ENCODE measurements around the gene UBTF.
A peak's percentile ranks its signal among the peaks of the same experiment; 100 is the strongest.

UBTF gene

DNA sequence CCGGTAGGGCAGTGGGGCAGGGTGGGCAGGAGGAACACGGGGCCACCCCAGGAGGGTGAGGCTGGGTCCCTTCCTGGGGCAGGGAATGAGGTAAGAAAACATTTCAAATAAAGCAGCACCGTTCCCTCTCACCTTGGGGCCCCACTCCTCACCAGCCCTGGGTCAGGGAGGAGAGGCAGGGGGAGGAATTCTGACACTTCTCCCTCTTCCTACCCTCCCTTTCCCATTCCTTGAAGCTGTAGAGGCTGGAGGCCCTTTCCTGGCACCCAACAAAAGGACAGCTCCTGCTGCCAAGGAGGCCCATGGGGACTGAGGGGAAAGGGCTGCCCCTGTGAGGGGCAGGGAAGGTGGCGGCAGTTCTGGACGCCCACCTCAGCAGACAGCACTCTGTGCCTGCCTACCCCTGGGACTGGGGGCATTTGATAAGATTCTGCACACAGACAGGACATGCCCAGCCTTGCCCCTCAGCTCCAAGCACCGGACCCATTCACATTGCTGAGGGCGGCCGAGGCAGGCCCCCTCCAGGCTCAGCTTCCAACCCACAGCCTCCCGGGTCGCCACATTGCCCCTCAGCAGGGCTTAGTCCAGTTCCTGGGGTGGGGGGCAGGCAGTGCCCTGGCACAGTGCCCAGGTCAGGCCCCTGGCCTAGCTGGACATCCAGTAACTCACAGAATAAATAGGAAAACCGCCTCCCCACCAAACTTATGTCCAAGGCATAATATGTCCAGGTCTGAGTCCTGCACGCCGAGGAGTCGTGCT lies 26.0 kb downstream of the UBTF start:
- DNase-seq: no peak

DNA sequence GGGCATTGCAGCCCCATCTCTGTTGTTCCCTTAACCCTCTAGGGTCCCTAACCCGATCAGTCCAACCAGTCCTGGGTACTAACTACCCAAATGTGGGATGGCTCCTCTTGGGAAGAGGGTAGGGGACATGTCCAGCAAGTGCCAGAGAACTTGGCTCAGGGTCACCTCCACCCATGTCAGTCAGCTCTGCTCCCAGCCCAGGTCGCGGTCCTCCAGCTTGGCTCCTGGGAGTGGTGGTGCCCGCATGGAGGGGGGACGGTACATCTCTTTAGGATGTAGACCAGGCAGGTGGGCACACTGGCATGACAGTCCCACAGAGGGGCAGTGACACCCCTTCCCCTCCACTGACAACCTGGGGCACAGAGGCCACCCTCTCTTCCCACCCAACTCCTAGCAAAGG lies 26.7 kb downstream of the UBTF start:
- no peak for DNase-seq

DNA sequence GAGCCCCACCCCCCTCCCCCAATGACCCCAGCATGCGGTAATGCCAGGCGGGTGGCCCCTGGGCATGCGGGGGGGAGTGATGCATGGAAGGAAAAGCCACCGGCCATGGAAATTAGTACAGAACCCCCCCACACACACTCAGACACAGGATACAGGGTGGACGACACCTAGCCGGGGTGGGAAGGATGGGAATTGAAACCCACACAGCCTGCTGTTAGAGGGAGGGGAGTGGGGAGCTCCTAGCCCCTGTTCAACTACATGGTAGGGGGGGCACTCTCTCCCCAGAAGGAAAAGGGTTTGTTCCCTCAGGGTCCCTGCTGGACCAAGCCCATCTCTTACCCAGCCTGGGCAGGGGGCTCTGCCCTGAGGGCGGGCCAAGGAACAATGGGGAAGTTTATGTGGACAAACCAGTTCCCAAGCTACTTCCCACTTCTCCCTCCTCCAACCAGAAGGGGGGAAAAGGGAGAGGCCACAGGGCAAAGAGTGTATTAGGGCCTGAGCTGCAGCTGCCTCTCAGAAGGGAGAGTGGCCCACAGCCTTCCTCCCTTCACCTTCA lies 27.5 kb downstream of the UBTF start:
- no peak for DNase-seq

DNA sequence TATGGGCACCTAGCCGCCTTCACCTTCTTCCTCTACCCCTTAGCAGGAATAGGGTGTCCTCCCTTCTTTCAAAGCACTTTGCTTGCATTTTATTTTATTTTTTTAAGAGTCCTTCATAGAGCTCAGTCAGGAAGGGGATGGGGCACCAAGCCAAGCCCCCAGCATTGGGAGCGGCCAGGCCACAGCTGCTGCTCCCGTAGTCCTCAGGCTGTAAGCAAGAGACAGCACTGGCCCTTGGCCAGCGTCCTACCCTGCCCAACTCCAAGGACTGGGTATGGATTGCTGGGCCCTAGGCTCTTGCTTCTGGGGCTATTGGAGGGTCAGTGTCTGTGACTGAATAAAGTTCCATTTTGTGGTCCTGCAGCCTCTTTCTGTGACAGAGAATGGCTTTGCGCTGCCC lies 28.1 kb downstream of the UBTF start:
- no peak for DNase-seq

DNA sequence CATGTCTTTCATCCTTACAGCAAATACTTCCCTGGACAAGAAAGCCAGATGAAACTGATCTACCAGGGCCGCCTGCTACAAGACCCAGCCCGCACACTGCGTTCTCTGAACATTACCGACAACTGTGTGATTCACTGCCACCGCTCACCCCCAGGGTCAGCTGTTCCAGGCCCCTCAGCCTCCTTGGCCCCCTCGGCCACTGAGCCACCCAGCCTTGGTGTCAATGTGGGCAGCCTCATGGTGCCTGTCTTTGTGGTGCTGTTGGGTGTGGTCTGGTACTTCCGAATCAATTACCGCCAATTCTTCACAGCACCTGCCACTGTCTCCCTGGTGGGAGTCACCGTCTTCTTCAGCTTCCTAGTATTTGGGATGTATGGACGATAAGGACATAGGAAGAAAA lies 29.0 kb downstream of the UBTF start:
- no peak for DNase-seq

DNA sequence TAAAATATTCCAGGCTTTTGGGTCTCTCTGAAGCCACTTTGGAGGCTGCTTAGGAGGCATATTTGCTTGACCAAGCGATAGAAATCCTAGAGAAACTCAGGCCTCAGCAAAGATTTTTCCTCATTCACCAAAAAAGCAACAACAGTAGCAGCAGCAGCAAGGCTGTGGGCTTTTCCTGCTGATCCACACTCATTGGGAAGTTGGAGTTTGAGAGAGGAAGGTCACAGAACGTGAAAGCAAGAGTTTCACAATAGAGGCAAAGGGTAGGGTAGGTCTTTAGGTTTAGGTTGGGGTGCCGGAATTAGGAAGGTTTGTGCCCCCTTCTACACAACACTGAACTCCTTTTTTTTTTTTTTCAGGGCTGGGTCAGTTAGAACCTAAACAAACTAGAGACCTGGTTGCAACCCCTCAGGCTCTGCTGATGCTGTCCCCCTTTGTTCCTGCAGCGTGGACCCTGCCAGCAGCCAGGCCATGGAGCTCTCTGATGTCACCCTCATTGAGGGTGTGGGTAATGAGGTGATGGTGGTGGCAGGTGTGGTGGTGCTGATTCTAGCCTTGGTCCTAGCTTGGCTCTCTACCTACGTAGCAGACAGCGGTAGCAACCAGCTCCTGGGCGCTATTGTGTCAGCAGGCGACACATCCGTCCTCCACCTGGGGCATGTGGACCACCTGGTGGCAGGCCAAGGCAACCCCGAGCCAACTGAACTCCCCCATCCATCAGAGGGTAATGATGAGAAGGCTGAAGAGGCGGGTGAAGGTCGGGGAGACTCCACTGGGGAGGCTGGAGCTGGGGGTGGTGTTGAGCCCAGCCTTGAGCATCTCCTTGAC lies 30.7 kb downstream of the UBTF start:
- no peak for DNase-seq

DNA sequence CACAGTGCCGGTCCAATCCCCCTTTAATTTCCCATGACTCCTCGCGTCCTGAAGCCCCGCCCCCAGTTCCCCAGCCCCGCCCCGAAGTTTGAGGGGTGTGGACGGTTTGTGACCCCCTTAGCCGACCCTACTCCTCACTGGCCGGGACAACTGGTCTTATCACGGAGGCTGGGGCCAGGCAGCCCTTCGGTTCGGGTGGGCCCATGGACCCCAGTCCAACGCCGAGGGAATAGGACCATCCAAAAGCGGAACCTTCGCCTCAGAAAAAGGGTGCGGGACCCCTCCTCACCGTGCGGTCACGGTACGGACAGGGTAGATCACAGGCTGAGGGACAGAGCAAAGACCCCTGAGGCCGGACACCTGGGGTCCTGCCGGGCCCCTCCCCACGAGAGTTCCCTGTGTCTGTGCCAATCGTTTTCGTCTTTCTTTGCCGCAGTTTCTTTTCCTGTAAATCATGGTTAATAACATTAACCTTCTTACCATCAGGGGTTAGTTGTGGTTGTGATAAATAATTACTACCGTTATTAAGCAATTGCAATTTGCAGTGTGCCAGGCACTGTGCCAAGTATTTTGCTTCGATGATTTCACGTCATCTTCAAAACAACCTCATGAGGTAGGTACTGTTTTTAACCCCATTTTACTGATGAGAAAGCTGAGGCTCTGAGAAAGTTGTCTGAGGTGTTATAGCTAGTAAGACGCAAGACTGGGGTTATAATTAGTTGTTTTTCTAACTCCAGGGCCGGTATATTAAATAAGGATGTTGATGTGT lies 32.2 kb downstream of the UBTF start:
- no peak for DNase-seq

DNA sequence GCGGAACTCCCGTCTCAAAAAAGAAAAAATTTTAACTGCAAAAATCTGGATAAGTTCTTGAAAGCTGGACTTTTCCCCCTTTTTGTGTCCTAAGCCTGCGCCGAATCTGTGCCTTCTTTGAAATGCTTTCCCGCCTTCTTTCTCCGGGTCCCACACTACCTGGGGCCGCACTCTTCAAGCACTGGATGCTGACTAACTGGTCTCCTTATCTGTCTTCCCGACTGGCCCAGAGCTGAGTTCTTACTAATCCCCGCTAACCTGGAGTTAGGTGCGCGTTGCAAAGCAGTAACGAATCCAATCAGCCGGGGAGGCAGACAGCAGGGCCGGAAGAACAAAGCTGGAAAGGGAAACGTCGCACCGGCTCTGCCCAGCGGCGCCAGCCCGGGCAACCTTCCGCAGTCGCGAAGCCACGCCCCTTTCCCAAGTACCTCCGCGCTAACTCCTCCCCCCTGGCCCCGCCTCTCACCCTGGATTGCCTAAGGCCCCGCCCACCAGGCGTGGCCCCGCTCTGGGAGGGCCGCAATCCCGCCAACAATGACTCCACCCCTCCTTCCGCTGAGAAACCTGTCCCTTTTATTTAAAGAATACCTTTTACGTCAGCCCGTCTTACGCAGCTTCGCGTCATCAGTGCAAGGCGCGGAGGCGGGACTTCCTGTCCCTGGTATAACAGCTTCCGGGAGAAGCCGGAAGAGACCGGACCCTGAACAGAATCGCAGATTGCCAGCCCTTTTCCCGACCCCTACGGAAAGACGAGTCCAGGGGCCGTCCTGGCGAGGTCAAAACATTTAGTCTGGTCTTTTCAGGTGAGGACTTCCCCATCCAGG lies 33.0 kb downstream of the UBTF start, which contains the start of gene TMUB2:
TSS of gene TMUB2 (plus strand) at position 666 of the 824 bp plus-strand sequence. CDS start 737 bp downstream, outside the sequence.
- peak; percentile 98 for DNase-seq

DNA sequence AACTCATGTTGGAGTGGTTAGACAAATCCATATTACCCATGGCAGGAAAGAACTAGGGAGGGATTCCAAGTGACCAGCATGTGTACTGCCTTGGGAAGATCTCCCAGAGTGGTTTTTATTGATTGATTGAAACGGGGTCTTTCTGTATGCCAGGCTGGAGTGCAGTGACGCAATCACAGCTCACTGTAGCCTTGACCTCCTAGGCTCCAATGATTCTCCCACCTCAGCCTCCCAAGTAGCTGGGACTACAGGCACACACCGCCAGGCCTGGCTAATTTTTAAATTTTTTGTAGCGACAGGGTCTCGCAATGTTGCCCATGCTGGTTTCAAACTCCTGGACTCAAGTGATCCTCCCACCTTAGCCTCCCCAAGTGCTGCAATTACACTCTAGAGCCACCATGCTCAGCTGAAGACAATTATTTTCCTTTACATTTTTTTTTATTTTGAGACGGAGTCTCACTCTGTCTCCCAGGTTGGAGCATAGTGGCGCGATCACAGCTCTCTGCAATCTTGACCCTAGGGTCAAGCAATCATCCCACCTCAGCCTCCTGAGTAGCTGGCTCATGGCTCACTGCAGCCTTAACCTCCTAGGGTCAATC lies 35.2 kb downstream of the UBTF start:
- DNase-seq: no peak

DNA sequence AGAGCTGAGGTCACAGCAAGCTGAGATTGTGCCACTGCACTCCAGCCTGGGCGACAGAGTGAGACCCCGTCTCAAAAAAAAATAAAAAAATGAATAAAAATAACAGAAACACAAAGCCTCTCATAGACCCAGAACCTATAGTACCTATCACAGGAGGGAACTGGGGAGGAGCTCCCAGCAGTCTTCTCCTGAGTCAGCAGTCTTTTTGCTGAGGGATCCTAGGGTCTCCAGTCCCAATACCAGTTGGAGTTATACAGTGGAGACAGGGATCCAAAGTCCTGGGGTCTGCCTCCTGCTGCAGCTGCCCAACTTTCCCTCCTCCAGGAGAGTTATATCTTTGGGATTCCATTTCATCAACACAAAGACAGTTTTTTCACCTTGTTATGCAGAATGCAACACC lies 36.5 kb downstream of the UBTF start:
- DNase-seq: no peak

DNA sequence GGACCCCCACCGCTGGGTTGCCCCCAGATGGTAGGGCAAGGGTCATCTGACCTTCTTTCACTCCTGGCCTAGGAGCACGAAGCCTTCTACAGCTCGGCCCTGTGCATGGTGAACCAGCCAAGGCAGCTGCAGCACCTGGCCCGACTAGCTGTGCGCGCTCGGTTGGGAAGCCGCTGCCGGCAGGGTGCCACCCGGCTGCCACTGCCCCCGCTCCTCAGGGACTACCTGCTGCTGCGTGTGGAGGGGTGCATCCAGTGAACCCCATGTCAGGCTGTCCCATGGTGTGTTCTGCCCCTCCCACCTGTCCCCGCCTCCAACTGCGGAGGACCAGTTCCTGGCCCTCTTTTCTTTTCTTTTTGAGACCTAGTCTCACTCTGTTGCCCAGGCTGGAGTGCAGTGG lies 41.3 kb downstream of the UBTF start:
- DNase-seq: no peak

DNA sequence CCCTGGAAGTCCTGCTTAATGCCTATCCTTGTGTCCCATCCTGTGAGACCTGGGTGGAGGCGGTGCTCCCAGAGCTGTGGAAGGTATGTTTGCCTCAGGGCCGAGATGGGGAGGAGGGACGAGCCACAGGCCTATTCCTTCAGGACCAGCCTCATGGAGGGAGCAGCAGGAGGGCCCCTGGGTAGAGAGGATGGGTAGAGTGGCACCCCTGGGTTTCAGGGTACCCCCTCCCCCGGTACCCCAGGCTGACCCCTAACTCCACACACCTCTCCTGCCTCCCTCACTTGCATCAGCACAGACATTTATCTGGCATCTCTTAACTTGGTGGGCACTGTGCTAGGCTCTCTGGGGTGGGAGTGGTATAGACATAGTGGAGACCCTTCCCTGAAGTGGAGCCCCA lies 41.8 kb downstream of the UBTF start:
- DNase-seq: no peak

DNA sequence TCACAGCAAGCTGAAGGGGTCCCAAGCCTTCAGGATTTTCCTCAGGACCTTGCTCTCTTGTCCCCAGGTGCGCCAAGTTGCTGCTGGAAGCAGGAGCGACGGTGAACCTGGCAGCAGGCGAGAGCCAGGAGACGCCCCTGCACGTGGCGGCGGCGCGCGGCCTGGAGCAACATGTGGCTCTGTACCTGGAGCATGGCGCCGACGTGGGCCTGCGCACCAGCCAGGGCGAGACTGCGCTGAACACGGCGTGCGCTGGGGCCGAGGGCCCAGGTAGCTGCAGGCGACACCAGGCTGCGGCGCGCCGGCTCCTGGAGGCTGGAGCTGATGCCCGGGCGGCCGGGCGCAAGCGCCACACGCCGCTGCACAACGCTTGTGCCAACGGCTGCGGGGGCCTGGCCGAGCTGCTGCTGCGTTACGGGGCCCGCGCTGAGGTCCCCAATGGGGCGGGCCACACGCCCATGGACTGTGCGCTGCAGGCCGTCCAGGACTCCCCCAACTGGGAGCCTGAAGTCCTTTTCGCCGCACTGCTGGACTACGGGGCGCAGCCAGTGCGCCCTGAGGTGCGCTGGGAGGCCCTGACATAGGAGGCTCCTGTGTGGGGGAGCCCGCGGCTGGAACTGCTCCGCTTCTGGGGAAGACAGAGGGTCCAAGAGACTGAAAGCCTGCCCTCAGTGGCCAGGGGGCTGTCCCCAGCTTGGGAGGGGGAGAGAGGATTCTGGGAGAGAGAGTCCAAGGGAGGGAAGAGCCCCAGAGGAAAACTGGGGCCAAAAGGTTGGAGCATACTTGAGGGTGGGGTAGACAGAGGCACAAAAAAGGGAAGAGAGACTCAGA lies 42.6 kb downstream of the UBTF start:
- no peak for DNase-seq

DNA sequence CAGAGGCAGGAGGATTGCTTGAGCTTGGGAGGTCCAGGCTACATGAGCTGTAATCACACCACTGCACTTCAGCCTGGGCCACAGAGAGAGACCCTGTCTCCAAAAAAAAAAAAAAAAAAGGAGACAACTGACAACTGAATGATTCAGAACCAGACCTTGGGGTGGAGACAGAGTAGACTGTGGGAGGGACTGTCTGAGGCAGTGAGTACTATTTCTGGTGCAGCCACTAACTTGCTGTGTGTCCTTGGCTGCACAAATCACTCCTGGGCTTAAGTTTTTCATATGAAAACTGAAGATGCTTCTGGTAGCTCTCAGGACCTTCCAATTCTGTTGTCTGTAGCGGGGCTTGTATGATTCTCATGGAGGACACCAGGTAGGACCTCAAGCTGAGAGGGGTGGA lies 43.2 kb downstream of the UBTF start:
- DNase-seq: no peak

DNA sequence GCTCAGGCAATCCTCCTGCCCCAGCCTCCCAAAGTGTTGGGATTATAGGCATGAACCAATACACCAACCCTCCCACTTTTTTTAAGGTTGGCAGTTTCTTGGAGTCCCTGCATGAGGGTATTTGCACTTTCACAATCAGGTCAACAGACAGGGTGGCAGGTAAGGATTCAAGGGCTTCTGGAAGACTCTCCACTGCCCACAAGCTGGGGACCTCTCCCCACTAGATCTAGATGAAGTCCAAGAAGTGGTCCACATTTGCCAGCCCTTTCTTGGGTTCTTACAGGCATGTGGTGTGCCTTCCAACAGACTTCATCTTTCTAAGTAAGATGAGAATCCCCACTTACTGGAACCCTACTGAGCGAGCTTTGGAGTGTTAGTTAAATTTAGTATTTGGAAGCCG lies 45.0 kb downstream of the UBTF start:
- no peak for DNase-seq

DNA sequence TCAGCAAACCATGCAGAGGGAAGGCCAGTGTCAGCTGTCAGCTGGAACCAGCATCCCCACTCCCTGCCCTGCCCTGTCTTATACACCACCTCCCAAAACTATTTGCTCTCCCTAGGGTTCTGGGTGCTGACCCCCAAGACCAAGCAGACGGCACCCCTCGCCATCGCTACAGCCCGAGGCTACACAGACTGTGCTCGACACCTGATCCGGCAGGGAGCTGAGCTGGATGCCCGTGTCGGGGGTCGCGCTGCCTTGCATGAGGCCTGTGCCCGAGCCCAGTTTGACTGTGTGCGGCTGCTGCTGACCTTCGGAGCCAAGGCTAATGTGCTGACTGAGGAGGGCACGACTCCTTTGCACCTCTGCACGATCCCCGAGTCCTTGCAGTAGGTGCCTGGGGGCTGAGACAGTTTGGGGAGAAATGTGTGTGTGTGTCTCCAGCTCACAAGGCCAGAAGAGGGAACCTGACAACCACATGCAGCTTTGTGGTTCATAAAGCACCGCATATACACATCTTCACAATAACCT lies 47.5 kb downstream of the UBTF start:
- no peak for DNase-seq

DNA sequence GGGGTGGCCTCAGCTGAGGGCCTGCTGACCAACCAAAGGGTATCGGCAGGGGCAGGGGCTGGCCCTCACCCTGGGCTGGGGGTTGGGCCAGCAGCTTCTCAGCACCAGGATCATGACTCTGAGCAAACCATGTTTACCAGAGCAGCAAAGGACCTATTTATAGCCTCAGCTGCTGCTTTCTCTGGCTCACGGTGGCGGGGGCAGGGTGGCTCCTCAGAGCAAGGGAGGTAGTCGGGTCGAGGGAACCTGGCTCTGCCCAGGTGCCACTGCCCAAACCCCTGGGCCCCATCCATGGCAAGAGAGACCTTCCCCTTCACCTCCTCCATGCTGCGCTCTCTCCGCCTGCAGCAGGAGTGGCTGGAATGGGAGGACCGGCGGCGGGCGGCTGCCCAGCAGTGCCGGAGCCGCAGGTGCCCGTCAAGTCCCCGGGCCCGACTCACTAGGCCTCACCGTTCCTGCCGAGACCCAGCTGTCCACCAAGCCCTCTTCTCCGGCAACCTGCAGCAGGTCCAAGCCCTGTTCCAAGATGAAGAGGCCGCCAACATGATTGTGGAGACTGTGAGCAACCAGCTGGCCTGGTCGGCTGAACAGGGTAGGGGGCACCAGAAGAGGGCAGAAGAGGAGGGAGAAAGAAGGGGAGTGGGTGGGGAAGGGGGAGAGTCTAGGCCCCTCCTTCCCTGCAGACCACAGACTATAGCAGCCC lies 48.8 kb downstream of the UBTF start, which contains the start of gene ASB16:
TSS of gene ASB16 (plus strand) at position 206 of the 703 bp plus-strand sequence. CDS start at position 292, 86 bp downstream.
- DNase-seq: no peak

DNA sequence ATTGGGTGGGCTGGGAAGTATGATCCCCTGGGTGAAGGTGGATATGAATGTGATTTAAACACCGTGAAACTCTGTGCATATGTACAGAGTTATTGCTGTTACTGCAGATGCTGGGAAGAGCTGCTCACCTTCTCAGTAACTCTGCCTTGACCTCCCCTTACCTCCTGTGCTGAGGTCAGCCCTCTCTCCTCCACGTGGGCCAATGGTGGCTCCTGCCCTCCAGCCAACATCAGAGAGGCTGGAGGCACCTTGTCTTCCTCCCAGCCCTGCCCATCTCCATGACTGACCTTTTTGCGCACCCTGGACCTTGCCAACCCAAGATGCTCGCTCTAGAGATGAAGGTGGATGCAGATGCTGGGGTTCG lies 49.4 kb downstream of the UBTF start:
- no peak for DNase-seq

DNA sequence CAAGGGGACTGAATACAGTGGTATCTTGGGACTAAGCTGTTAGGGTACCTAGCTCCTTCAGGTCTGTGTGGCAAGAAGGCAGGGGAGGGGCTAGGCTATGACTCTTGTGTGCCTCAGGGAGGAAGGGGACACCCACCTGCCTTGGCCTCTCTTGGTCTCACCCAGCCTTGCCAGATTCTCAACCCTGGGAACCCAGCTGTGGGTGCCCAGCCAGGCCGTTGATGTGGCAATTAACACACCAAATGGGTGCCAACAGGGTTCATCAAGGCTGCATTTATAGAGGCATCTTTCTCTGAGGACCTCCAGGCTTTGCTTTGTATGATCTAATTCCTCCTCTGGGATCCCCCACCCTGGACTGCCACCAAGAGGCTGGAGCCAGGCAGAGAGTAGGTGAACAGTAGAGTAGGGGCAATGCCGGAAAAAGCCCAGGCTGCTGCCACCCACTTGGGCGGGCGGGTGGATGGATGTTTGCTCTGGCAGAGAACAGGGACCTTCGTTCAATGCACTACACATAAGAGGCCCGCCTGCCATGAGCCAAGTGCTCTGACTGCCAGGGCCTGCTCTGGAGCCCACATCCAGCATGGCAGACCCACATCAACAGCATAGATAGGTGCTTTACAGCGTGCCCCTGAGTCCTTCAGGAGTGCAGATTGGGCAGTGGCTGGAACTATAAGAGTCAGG lies 52.2 kb downstream of the UBTF start:
- no peak for DNase-seq

Data from KG1 (cell line).